K562 (cell line): ENCODE results near the gene CD96. TPM values are rescaled to one million over a fixed set of nuclear protein-coding genes. Genes with fewer than 3 reads are reported as not detected.

ENCODE experiments used
- ATAC-seq: fragments of 200-7000 bp; cut with Tn5 transposase; 3 replicates; pipeline ENCODE4 v1.9.1; 2020; ENCODE audit warnings: moderate library complexity
- BruUV-seq: library from RNA; stranded (reverse); fragments of 400-500 nt; replicated peaks from 2 replicates; lab custom pipeline; 2021; lab: Mats Ljungman, UMichigan
- CTCF ChIA-PET: fragments of 300-600 bp; formaldehyde crosslinking; extraction: SDS; loops from one replicate; lab custom pipeline; 2021; ENCODE audit warnings: low intra/inter-chr PET ratio; lab: Yijun Ruan, JAX
- POLR2A ChIA-PET: fragments of 300-600, 350-650 bp; sonication (Branson Sonifier 250); formaldehyde crosslinking; extraction: SDS; loops from one replicate; lab custom pipeline; 2021; ENCODE audit warnings: antibody characterized with exemption, inconsistent platforms; lab: Yijun Ruan, JAX
- DNase-seq, 4 experiments: peaks; one replicate each; pipeline versions ENCODE4 v3.0.0 to v3.0.0-alpha.2; 2011 to 2018; ENCODE audit warnings: low spot score in 3 of 4, mixed read lengths in 3 of 4; ENCODE audit errors: extremely low read depth in 1 of 4
- FAIRE-seq: peaks from 2 replicates; lab custom pipeline; 2011; peaks lifted over from hg19 to GRCh38; lab: Jason Lieb, UNC
- H2AFZ ChIP-seq: 2 replicates; pipeline ENCODE4 v1.6.0; 2011; ENCODE audit warnings: low read depth, low read length, control low read depth, inconsistent platforms
- H3K27ac ChIP-seq: fragments of 200-600 bp; 3 replicates; pipeline ENCODE4 v1.8.0; 2011; ENCODE audit warnings: low read depth, mild to moderate bottlenecking, control low read depth, inconsistent platforms, low read length, moderate library complexity, mixed read lengths; ENCODE audit errors: extremely low read depth
- H3K27me3 ChIP-seq, 2 experiments: fragments of 300-600 bp in 1 of 2; 2 replicates in 1 of 2; 3 replicates in 1 of 2; pipeline versions ENCODE4 v1.6.0 to v1.8.0; 2011; ENCODE audit warnings: inconsistent platforms in 2 of 2, low read length in 2 of 2, mild to moderate bottlenecking in 1 of 2, mixed read lengths in 1 of 2, moderate library complexity in 1 of 2; ENCODE audit not compliant: control insufficient read depth in 2 of 2, insufficient read depth in 2 of 2
- H3K36me3 ChIP-seq: fragments of 300-600 bp; 3 replicates; pipeline ENCODE4 v1.8.0; 2011; ENCODE audit warnings: mild to moderate bottlenecking, low read length, inconsistent platforms; ENCODE audit not compliant: control insufficient read depth, insufficient read depth
- H3K4me1 ChIP-seq, 2 experiments: fragments of 200-600 bp in 1 of 2; replicated peaks in 1 of 2; 2 replicates in 1 of 2; 3 replicates in 1 of 2; pipeline versions ENCODE4 v1.5.1 to v1.8.0; 2011; ENCODE audit warnings: inconsistent platforms in 2 of 2, low read length in 2 of 2, mild to moderate bottlenecking in 1 of 2, mixed read lengths in 1 of 2, moderate library complexity in 1 of 2; ENCODE audit not compliant: control insufficient read depth in 2 of 2, insufficient read depth in 2 of 2
- H3K4me2 ChIP-seq: 2 replicates; pipeline ENCODE4 v1.6.1; 2011; ENCODE audit warnings: low read length, control low read depth, inconsistent platforms, mixed read lengths; ENCODE audit not compliant: insufficient read depth
- H3K4me3 ChIP-seq: fragments of 200-600 bp; sonication (generic), shearing (Covaris generic); 2 replicates; pipeline ENCODE4 v1.5.1; 2016; ENCODE audit warnings: control low read depth, inconsistent platforms
- H3K79me2 ChIP-seq: fragments of 200-600 bp; 3 replicates; pipeline ENCODE4 v1.8.0; 2011; ENCODE audit warnings: low read length, inconsistent platforms; ENCODE audit not compliant: control insufficient read depth, insufficient read depth
- H3K9ac ChIP-seq, 2 experiments: 2 replicates each; pipeline versions ENCODE4 v1.6.0 to v1.6.1; 2011; ENCODE audit warnings: low read depth in 2 of 2, low read length in 2 of 2, control low read depth in 1 of 2, inconsistent platforms in 1 of 2, mild to moderate bottlenecking in 1 of 2, mixed read lengths in 1 of 2; ENCODE audit not compliant: insufficient read depth in 1 of 2
- H3K9me1 ChIP-seq: one replicate; pipeline ENCODE4 v1.6.0; 2011; ENCODE audit warnings: inconsistent platforms, mild to moderate bottlenecking, low read length, moderate library complexity; ENCODE audit not compliant: control insufficient read depth, insufficient read depth
- H3K9me3 ChIP-seq: replicated peaks from 2 replicates; pipeline ENCODE4 v1.5.1; 2011; ENCODE audit warnings: low read depth, low read length, inconsistent platforms; ENCODE audit not compliant: control insufficient read depth, insufficient read depth
- H4K20me1 ChIP-seq: replicated peaks from 2 replicates; pipeline ENCODE4 v1.6.1; 2011; ENCODE audit warnings: low read length, inconsistent platforms, mixed read lengths; ENCODE audit not compliant: control insufficient read depth, insufficient read depth
- BRCA1 ChIP-seq, 2 experiments: fragments of 450-650 bp in 1 of 2; sonication (generic) in 1 of 2; formaldehyde crosslinking in 1 of 2; IDR thresholded peaks; 2 replicates each; pipeline versions ENCODE4 v1.5.0 to v1.6.1; 2017 to 2020; ENCODE audit warnings: mild to moderate bottlenecking in 1 of 2, missing genetic modification reagents in 1 of 2
- EP400 ChIP-seq: fragments of 450-650 bp; IDR thresholded peaks from 2 replicates; pipeline ENCODE4 v1.6.1; 2017; ENCODE audit warnings: antibody characterized with exemption, mild to moderate bottlenecking, moderate library complexity
- HIVEP1 ChIP-seq: fragments of 250-450 bp; sonication (Bioruptor Pico); IDR thresholded peaks from 2 replicates; pipeline ENCODE4 v1.4.0; 2020; ENCODE audit warnings: mild to moderate bottlenecking
- MCM2 ChIP-seq: fragments of 450-650 bp; IDR thresholded peaks from 2 replicates; pipeline ENCODE4 v1.6.1; 2017; ENCODE audit warnings: low read depth, mild to moderate bottlenecking
- NEUROD1 ChIP-seq: fragments of 150-350 bp; IDR thresholded peaks from 2 replicates; pipeline ENCODE4 v1.6.1; 2014; ENCODE audit warnings: borderline replicate concordance, low read length, low read depth; ENCODE audit not compliant: partially characterized antibody
- NFATC3 ChIP-seq: fragments of 450-650 bp; IDR thresholded peaks from 2 replicates; pipeline ENCODE4 v1.6.1; 2017; ENCODE audit warnings: mild to moderate bottlenecking
- NR2C2 ChIP-seq, 2 experiments: fragments of 200-800 bp in 1 of 2; sonication (Bioruptor generic) in 1 of 2; sonication (generic) in 1 of 2; formaldehyde crosslinking in 1 of 2; IDR thresholded peaks; 2 replicates each; pipeline versions ENCODE4 v1.6.1 to v1.8.0; 2016 to 2022; ENCODE audit warnings: mild to moderate bottlenecking in 1 of 2, missing compliant biosample characterization in 1 of 2, missing genetic modification characterization in 1 of 2, missing genetic modification reagents in 1 of 2
- PKNOX1 ChIP-seq: fragments of 450-650 bp; IDR thresholded peaks from 2 replicates; pipeline ENCODE4 v1.6.1; 2016
- POLR2B ChIP-seq: fragments of 450-650 bp; IDR thresholded peaks from 2 replicates; pipeline ENCODE4 v1.6.1; 2018; ENCODE audit warnings: low read depth; ENCODE audit not compliant: partially characterized antibody
- RFX7 ChIP-seq: fragments of 250-450 bp; sonication (Bioruptor Pico); IDR thresholded peaks from 2 replicates; pipeline ENCODE4 v1.5.1; 2021; ENCODE audit warnings: mild to moderate bottlenecking
- ZKSCAN3 ChIP-seq: fragments of 250-450 bp; sonication (Bioruptor Pico); IDR thresholded peaks from 2 replicates; pipeline ENCODE4 v1.4.0; 2020
- ZNF436 ChIP-seq: fragments of 250-450, 450-650 bp; sonication (Bioruptor Pico); formaldehyde crosslinking; IDR thresholded peaks from 2 replicates; pipeline ENCODE4 v1.7.0; 2020; ENCODE audit warnings: mild to moderate bottlenecking
- WGBS: fragments of 100-300 bp; shearing (Covaris generic); methylation state at CpG from one replicate; pipeline ENCODE4 v1.1.6; 2016; ENCODE audit warnings: low coverage, mixed read lengths; ENCODE audit not compliant: insufficient coverage; ENCODE audit errors: missing lambda C conversion rate; 5-methylcytosine and 5-hydroxymethylcytosine counted together
- in situ Hi-C: fragments of 300-500 bp; cut with MboI; formaldehyde crosslinking; loops from 4 replicates; pipeline ENCODE4 v1.15.0; 2018; ENCODE audit warnings: inconsistent platforms, mixed read lengths
- intact Hi-C: fragments of 100-400 bp; cut with micrococcal nuclease; formaldehyde crosslinking; loops from 2 replicates; pipeline ENCODE4 v1.14.2; 2022
- polyA plus RNA-seq, 8 experiments: library from polyadenylated mRNA; depleted of rRNA in 4 of 8; stranded (reverse) in 5 of 8; unstranded in 3 of 8; fragments of >200 nt; fragmentation: Nextera tagmentation in 2 of 8; fragmentation: Illumina TruSeq in 1 of 8; extraction: Ambion mirVana in 2 of 8; extraction: Trizol in 1 of 8; gene quantifications; 2 replicates each; pipeline versions ENCODE4 v1.2.1 to v1.2.3, GENCODE V29; 2011 to 2014; ENCODE audit warnings: inconsistent platforms in 1 of 8, missing spikeins in 1 of 8
- total RNA-seq, 7 experiments: library from RNA; depleted of rRNA in 6 of 7; stranded (reverse); fragments of >200 nt in 6 of 7; fragmentation: Illumina TruSeq in 2 of 7; extraction: Trizol in 2 of 7; gene quantifications; 2 replicates each; pipeline versions ENCODE4 v1.2.1 to v1.2.3, GENCODE V29; 2011 to 2021; ENCODE audit warnings: low replicate concordance in 1 of 7
- TF ChIP-seq, protein P1 (sequence below): fragments of 450-650 bp; formaldehyde crosslinking; IDR thresholded peaks from 2 replicates; pipeline ENCODE4 v1.4.0; 2022; ENCODE audit warnings: missing genetic modification characterization

The CD96 gene
- total and polyA plus RNA-seq, 9 of the 15 experiments (the other 6 are each of a cell fraction or from before 2014, with no cell fraction given): 0.32 to 5.7 (median 1.2) TPM

- Histone ChIP-seq H2AFZ (no peak overlapping the region), H3K36me3 (no peaks in the 10 kb centered on the region), H4K20me1 (no peaks in the 10 kb centered on the region), H3K27me3 (no peaks in the 10 kb centered on the region), H3K9ac (no peak overlapping the region), H3K9me1 (no peaks in the 10 kb centered on the region), H3K4me1 (no peaks in the 10 kb centered on the region), H3K4me3 (no peak overlapping the region), H3K27ac (no peak overlapping the region), H3K9me3 (no peaks in the 10 kb centered on the region), H3K4me2 (no peak overlapping the region), H3K79me2 (no peaks in the 10 kb centered on the region)
- in situ Hi-C loops: no loop called here
- FAIRE-seq: no peak
- intact Hi-C loops: no loop called here
- POLR2A ChIA-PET: no interaction called here
- no peak for DNase-seq
- ATAC-seq: no peak
- 5% methylated on average over 6 of the region's 6 CpGs for WGBS
- CTCF ChIA-PET: no interaction called here
- TF ChIP-seq EP400 (no peak), PKNOX1 (no peak), ZNF436 (CRISPR knock-in tag) (no peak), NFATC3 (no peak), ZKSCAN3 (CRISPR knock-in tag) (no peak), HIVEP1 (no peak), MCM2 (no peak), NR2C2 (CRISPR knock-in tag; IDR thresholded peaks at IDR 0.05) (no peak), NR2C2 (tag; IDR thresholded peaks at IDR 0.05) (no peak), NEUROD1 (no peak), BRCA1 (IDR thresholded peaks at IDR 0.05) (no peak), BRCA1 (CRISPR knock-in tag; IDR thresholded peaks at IDR 0.05) (no peak), RFX7 (no peak), POLR2B (no peak)
- TF ChIP-seq, protein P1, sequence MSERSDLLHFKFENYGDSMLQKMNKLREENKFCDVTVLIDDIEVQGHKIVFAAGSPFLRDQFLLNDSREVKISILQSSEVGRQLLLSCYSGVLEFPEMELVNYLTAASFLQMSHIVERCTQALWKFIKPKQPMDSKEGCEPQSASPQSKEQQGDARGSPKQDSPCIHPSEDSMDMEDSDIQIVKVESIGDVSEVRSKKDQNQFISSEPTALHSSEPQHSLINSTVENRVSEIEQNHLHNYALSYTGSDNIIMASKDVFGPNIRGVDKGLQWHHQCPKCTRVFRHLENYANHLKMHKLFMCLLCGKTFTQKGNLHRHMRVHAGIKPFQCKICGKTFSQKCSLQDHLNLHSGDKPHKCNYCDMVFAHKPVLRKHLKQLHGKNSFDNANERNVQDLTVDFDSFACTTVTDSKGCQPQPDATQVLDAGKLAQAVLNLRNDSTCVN: no peak
- BruUV-seq: no TSS peak
Measured at GRCh38 chr3:111571907-111572460, 30.0 kb downstream of the CD96 start.
